Non-pigmented ciliary epithelial cell (primary cell): ENCODE measurements around the gene DHCR24.
"Not testable (repeated sequence)": the region's sequence is repeated elsewhere in the genome, so short reads cannot be mapped to it uniquely, and the experiment has no call there.

Source experiments
- DNase-seq: peaks from one replicate; pipeline ENCODE4 v3.0.0-alpha.2; 2010; ENCODE audit warnings: low read depth

Gene DHCR24

GRCh38 chr1:54886724-54887664 is at the start of gene DHCR24:
DHCR24 (minus strand) TSS chr1:54887195; CDS start chr1:54887119, 76 bp downstream.
- no peak for DNase-seq

- no peak for DNase-seq
These were observed 49.8 kb upstream of the DHCR24 start for GRCh38 chr1:54936791-54937190.

GRCh38 chr1:54934869-54935268 is 47.9 kb upstream of the DHCR24 start:
- peak; percentile 93 for DNase-seq

GRCh38 chr1:54934081-54934480 is 47.1 kb upstream of the DHCR24 start:
- DNase-seq, result not testable (repeated sequence)

GRCh38 chr1:54931275-54931840 is 44.4 kb upstream of the DHCR24 start:
- DNase-seq, result no peak

GRCh38 chr1:54929700-54930099 is 42.7 kb upstream of the DHCR24 start:
- no peak for DNase-seq

- DNase-seq, result no peak
These were observed 41.3 kb upstream of the DHCR24 start for GRCh38 chr1:54928327-54928726.

GRCh38 chr1:54927472-54928240 is 40.7 kb upstream of the DHCR24 start:
- DNase-seq, result peak; percentile 54

GRCh38 chr1:54926970-54927369 is 40.0 kb upstream of the DHCR24 start:
- no peak for DNase-seq

- DNase-seq, result no peak
These were observed 36.0 kb upstream of the DHCR24 start for GRCh38 chr1:54922921-54923421.

- no peak for DNase-seq
These were observed 35.2 kb upstream of the DHCR24 start for GRCh38 chr1:54922040-54922761.

GRCh38 chr1:54919367-54920359 is 32.7 kb upstream of the DHCR24 start:
- DNase-seq, result no peak

- DNase-seq, result not testable (repeated sequence)
These were observed 24.1 kb upstream of the DHCR24 start for GRCh38 chr1:54911076-54911475.

GRCh38 chr1:54906586-54906985 is 19.6 kb upstream of the DHCR24 start:
- DNase-seq, result no peak

- peak; percentile 49 for DNase-seq
These were observed 17.6 kb upstream of the DHCR24 start for GRCh38 chr1:54904476-54905048.

- no peak for DNase-seq
These were observed 7.3 kb upstream of the DHCR24 start for GRCh38 chr1:54894271-54894670.

- no peak for DNase-seq
These were observed 5.6 kb upstream of the DHCR24 start for GRCh38 chr1:54892586-54892985.

- DNase-seq, result no peak
These were observed 2.2 kb upstream of the DHCR24 start for GRCh38 chr1:54889132-54889725.

- no peak for DNase-seq
These were observed 1.2 kb upstream of the DHCR24 start for GRCh38 chr1:54888080-54888733.
